A549 treated with GW870086 at 1 μM for 4 hours (cell line): Measurements from ENCODE around the gene HMG20B. TPM values are rescaled to one million over a fixed set of nuclear protein-coding genes. Genes with fewer than 3 reads are reported as not detected.

ENCODE experiments used
- total RNA-seq: library from RNA; stranded (reverse); fragments of 200-300 nt; extraction: Qiagen RNA extraction; gene quantifications from 5 replicates; pipeline ENCODE4 v1.2.3, GENCODE V29; 2022; ENCODE audit warnings: low read depth

Gene HMG20B
- total RNA-seq: 46.3 to 67.7 TPM (median 63.2 TPM) in 5 replicates

GRCh38 chr19:3572855-3573161 is at the start of gene HMG20B:
Gene HMG20B (plus strand): TSS chr19:3572944. CDS start chr19:3573310, 366 bp downstream.

GRCh38 chr19:3538965-3539755 is 33.6 kb upstream of the HMG20B start, which contains the start of gene TEKTIP1:
Gene TEKTIP1 (plus strand): TSS chr19:3539174. CDS start chr19:3539178, 4 bp downstream.

GRCh38 chr19:3557461-3558248 is 15.1 kb upstream of the HMG20B start, which contains the start of gene MFSD12:
Gene MFSD12 (minus strand): TSS chr19:3557586. CDS start chr19:3557403, 183 bp downstream.

GRCh38 chr19:3585301-3586126 is 12.8 kb downstream of the HMG20B start, which contains the start of gene GIPC3:
Gene GIPC3 (plus strand): TSS chr19:3585478. CDS start chr19:3585598, 120 bp downstream.

GRCh38 chr19:3606690-3607289 is 34.0 kb downstream of the HMG20B start, which contains the start of gene TBXA2R:
Gene TBXA2R (minus strand): TSS chr19:3606875. CDS start chr19:3600634, 6,241 bp downstream.

GRCh38 chr19:3626473-3627350 is 54.0 kb downstream of the HMG20B start, which contains the start of gene CACTIN:
Gene CACTIN (minus strand): TSS chr19:3626790. CDS start chr19:3626762, 28 bp downstream.

Other genes with a start within 250 kb of the HMG20B start
- 34.2 to 42.9 TPM (median 39.8 TPM) in 5 replicates for gene NFIC, start 206.4 kb upstream of the HMG20B start, total RNA-seq
- gene SMIM24, start 92.4 kb upstream of the HMG20B start, total RNA-seq: 0.22 to 1.0 TPM (median 0.44 TPM) in 5 replicates
- gene SMIM44, start 89.5 kb upstream of the HMG20B start, total RNA-seq: not detected in 5 replicates
- gene DOHH, start 72.3 kb upstream of the HMG20B start, total RNA-seq: 13.6 to 18.9 TPM (median 18.0 TPM) in 5 replicates
- gene FZR1, start 66.6 kb upstream of the HMG20B start, total RNA-seq: 22.7 to 40.0 TPM (median 35.7 TPM) in 5 replicates
- gene TEKTIP1, start 33.8 kb upstream of the HMG20B start, total RNA-seq: not detected in 5 replicates
- 115 to 157 TPM (median 152 TPM) in 5 replicates for gene MFSD12, start 15.4 kb upstream of the HMG20B start, total RNA-seq
- gene GIPC3, start 12.5 kb downstream of the HMG20B start, total RNA-seq: 0.27 to 0.42 TPM (median 0.31 TPM) in 5 replicates
- 0.74 to 1.2 TPM (median 0.99 TPM) in 5 replicates for gene TBXA2R, start 33.9 kb downstream of the HMG20B start, total RNA-seq
- 12.6 to 19.7 TPM (median 17.5 TPM) in 5 replicates for gene CACTIN, start 53.8 kb downstream of the HMG20B start, total RNA-seq
- 9.9 to 13.2 TPM (median 12.1 TPM) in 5 replicates for gene PIP5K1C, start 127.5 kb downstream of the HMG20B start, total RNA-seq
- gene TJP3, start 135.4 kb downstream of the HMG20B start, total RNA-seq: 0.49 to 1.3 TPM (median 0.90 TPM) in 5 replicates
- gene APBA3, start 188.7 kb downstream of the HMG20B start, total RNA-seq: 8.6 to 13.1 TPM (median 12.1 TPM) in 5 replicates
- 64.2 to 84.4 TPM (median 68.8 TPM) in 5 replicates for gene MRPL54, start 189.7 kb downstream of the HMG20B start, total RNA-seq
- not detected in 5 replicates for gene RAX2, start 199.3 kb downstream of the HMG20B start, total RNA-seq
- gene MATK, start 213.4 kb downstream of the HMG20B start, total RNA-seq: 0.94 to 1.8 TPM (median 1.2 TPM) in 5 replicates